GM18951 (cell line): Measurements from ENCODE around the gene HEBP2.

ENCODE experiments used
- POLR2A ChIP-seq: IDR thresholded peaks from 4 replicates; pipeline ENCODE4 v1.6.1; 2011; ENCODE audit warnings: mild to moderate bottlenecking; ENCODE audit not compliant: insufficient read length, insufficient read depth; ENCODE audit errors: extremely low read depth
- in situ Hi-C: fragments of 300-500 bp; cut with MboI; formaldehyde crosslinking; loops from one replicate; pipeline ENCODE4 v1.12.0; 2022; ENCODE audit warnings: low sequenced_read_pairs, mixed read lengths, inconsistent platforms; ENCODE audit not compliant: unreplicated experiment

HEBP2 gene

GRCh38 chr6:138405816-138406413, 1.9 kb downstream of the HEBP2 start:
- no peak for TF ChIP-seq POLR2A
- in situ Hi-C loops: no loop called here

GRCh38 chr6:138406443-138406842, 2.4 kb downstream of the HEBP2 start:
- TF ChIP-seq POLR2A: no peak
- in situ Hi-C loops: no loop called here

- TF ChIP-seq POLR2A: no peak
- in situ Hi-C loops: no loop called here
Measured at GRCh38 chr6:138410048-138410735, 6.2 kb downstream of the HEBP2 start.

GRCh38 chr6:138410972-138411880, 7.2 kb downstream of the HEBP2 start:
- in situ Hi-C loops: no loop called here
- no peak for TF ChIP-seq POLR2A

- in situ Hi-C loops: no loop called here
- no peak for TF ChIP-seq POLR2A
Measured at GRCh38 chr6:138415125-138415524, 11.1 kb downstream of the HEBP2 start.

- TF ChIP-seq POLR2A: no peak
- in situ Hi-C loops: no loop called here
Measured at GRCh38 chr6:138416206-138416605, 12.2 kb downstream of the HEBP2 start.

- no peak for TF ChIP-seq POLR2A
- in situ Hi-C loops: no loop called here
Measured at GRCh38 chr6:138417493-138418117, 13.6 kb downstream of the HEBP2 start.

GRCh38 chr6:138418118-138418742, 14.2 kb downstream of the HEBP2 start:
- in situ Hi-C loops: no loop called here
- TF ChIP-seq POLR2A: no peak

GRCh38 chr6:138419766-138420165, 15.7 kb downstream of the HEBP2 start:
- in situ Hi-C loops: no loop called here
- no peak for TF ChIP-seq POLR2A

- in situ Hi-C loops: no loop called here
- TF ChIP-seq POLR2A: no peak
Measured at GRCh38 chr6:138420356-138420755, 16.3 kb downstream of the HEBP2 start.

- in situ Hi-C loops: no loop called here
- no peak for TF ChIP-seq POLR2A
Measured at GRCh38 chr6:138421089-138421488, 17.1 kb downstream of the HEBP2 start.

GRCh38 chr6:138421608-138422007, 17.6 kb downstream of the HEBP2 start:
- in situ Hi-C loops: no loop called here

GRCh38 chr6:138422861-138423260, 18.8 kb downstream of the HEBP2 start:
- in situ Hi-C loops: no loop called here

More at GRCh38 chr6:138421608-138422007, 17.6 kb downstream of the HEBP2 start:
- no peak for TF ChIP-seq POLR2A

More at GRCh38 chr6:138422861-138423260, 18.8 kb downstream of the HEBP2 start:
- no peak for TF ChIP-seq POLR2A
